Measurements from ENCODE around the gene VAT1L.

The VAT1L gene

GRCh38 chr16:77788181-77789084 lies at the start of gene VAT1L:
VAT1L (plus strand) TSS chr16:77788564; CDS start chr16:77788683, 119 bp downstream.
- DNase-seq (ENCODE audit: low read depth in 4 of 4, low spot score in 1 of 4) = no peak

DNA sequence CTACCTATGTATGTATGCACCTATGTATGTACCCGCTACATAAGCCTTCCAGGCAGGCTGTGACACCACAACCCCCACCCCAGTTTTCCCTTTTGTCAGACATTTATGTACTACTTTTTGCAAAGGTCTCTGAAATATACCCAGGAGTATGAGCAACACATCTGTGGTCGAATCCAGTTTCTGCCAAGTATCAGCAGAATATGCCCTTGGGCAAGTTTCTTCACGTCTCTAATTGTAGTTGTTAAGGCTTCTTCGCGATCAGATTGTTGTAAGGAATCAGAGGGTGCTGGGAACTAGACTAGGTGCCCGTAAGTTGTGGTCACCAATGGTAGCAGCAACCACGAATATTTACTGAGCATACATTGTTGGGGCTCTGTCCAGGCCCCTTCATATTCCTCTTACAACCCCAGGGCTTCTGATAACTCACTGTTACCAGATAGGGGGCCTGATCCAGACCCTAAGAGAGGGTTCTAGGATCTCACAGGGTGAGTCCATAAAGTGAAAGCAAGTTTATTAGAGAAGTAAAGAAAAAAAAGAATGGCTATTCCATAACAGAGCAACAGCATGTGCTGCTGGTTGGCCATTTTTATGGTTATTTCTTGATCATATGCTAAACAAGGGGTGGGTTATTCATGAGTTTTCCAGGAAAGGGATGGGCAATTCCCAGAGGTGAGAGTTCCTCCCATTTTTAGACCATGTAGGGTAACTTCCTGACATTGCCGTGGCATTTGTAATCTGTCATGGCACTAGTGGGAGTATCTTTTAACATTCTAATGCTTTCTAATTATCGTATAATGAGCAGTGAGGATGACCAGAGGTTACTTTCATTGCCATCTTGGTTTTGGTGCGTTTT lies 49.4 kb upstream of the VAT1L start:
- DNase-seq (ENCODE audit: low read depth in 4 of 4, low spot score in 1 of 4) = no peak

GRCh38 chr16:77739559-77739892 lies 48.8 kb upstream of the VAT1L start:
- no peak for DNase-seq (ENCODE audit: low read depth in 4 of 4, low spot score in 1 of 4)

DNA sequence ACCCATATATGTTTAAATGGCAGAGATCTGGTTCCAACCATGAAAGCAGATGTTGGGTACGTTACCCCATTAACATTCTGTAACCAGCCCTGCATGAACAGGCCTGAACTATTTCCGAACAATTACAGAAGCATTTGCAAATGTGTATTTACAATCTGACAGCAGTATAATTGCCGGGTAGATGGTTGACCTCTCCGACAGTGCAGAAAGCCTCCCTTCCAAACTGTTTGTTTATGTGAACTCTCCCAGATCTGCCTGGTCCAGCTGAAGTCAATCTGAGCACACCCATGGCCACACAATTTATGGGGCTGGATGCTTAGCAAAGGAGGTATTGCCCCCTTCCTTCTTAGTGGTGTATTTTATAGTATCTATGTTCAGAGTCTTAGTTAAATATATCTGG lies 44.2 kb upstream of the VAT1L start:
- DNase-seq (ENCODE audit: low read depth in 4 of 4, low spot score in 1 of 4) = no peak

DNA sequence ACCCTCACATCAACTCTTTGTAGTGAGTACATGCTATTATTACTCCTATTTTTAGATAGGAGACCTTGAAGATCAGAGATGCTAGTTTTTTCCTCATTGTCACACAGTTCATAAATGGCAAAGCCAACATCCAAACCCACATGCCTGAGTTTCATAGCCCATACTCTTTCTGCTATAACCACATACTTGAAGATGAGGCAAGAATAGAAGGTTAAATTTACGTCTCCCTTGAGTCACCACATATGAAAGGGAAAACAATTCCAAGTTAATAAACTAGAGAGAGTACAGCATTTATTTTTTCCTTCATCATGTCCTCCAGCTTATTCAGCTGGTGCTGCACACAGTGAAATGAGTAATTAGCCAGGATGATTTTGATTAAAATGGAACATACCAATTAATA lies 42.4 kb upstream of the VAT1L start:
- no peak for DNase-seq (ENCODE audit: low read depth in 4 of 4, low spot score in 1 of 4)

DNA sequence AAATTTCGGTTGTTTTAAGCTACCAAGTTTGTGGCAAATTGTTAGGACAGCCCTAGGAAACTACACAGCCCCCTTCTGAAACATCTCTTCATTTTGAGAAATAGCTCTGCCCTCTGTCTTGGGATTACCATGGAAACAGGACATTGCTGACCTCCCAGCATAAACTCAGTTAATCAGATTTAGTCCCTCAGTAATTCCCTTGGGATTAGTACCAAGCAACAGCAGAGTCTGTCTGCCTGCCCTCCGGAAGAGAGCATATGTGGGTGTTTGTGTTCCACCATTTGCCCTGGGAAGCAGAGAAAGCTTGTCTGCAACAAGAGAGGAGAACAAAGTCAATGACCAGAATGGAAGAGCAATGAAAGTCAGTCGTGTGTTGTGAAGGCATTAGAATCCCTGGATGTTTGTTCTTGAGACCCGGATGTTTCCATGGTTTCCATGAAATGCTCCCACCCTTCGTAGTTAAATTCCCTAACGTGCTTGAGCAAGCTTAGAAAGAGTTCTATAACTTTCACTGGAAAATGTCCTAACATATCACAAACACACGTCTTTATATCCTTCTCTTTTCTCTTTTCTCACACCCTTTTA lies 39.9 kb upstream of the VAT1L start:
- DNase-seq (ENCODE audit: low read depth in 4 of 4, low spot score in 1 of 4) = no peak

DNA sequence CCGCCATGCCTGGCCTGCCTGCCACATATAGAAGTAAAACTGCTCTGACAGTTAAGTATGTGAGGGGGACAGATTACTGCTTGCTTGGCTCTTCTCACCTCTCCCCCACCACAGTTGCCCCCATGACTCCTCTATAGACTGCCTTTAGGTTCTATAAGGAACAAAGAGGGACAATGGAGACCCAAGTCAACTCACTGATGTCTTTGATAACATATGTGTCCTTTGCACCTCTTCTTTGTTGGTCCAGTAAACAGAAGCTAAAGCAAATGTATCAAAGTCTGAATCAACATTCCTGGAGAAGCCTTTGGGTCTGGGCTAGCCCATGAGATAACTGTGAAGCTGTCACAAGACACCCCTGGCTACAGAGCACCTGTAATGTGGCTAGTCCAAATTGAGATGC lies 38.9 kb upstream of the VAT1L start:
- no peak for DNase-seq (ENCODE audit: low read depth in 4 of 4, low spot score in 1 of 4)

- no peak for DNase-seq (ENCODE audit: low read depth in 4 of 4, low spot score in 1 of 4)
Measured at GRCh38 chr16:77758046-77758445, 30.3 kb upstream of the VAT1L start.

GRCh38 chr16:77758508-77758907 lies 29.9 kb upstream of the VAT1L start:
- DNase-seq (ENCODE audit: low read depth in 4 of 4, low spot score in 1 of 4) = no peak

GRCh38 chr16:77759201-77759600 lies 29.2 kb upstream of the VAT1L start:
- no peak for DNase-seq (ENCODE audit: low read depth in 4 of 4, low spot score in 1 of 4)

GRCh38 chr16:77759821-77760220 lies 28.5 kb upstream of the VAT1L start:
- no peak for DNase-seq (ENCODE audit: low read depth in 4 of 4, low spot score in 1 of 4)

DNA sequence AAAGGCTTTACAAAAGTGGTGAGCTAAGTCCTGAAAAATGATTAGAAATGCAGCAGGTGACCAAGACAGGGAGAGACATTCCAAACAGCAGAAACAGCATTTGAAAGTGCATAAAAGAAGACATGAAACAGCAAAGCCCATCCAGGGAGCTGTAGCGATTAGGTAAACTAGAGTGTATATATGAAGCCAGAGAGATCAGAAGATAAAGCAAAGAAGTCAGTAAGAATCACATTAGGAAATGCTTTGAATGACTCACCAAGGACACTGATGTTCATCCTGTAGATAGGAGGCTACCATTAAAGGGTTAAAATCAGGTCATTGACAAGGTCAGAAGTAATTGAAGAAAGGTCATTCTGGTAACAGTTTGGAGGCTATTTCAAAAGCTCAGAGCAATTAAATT lies 27.6 kb upstream of the VAT1L start:
- DNase-seq (ENCODE audit: low read depth in 4 of 4, low spot score in 1 of 4) = no peak

GRCh38 chr16:77761204-77761603 lies 27.2 kb upstream of the VAT1L start:
- no peak for DNase-seq (ENCODE audit: low read depth in 4 of 4, low spot score in 1 of 4)

- DNase-seq (ENCODE audit: low read depth in 4 of 4, low spot score in 1 of 4) = no peak
Measured at GRCh38 chr16:77762262-77762661, 26.1 kb upstream of the VAT1L start.

DNA sequence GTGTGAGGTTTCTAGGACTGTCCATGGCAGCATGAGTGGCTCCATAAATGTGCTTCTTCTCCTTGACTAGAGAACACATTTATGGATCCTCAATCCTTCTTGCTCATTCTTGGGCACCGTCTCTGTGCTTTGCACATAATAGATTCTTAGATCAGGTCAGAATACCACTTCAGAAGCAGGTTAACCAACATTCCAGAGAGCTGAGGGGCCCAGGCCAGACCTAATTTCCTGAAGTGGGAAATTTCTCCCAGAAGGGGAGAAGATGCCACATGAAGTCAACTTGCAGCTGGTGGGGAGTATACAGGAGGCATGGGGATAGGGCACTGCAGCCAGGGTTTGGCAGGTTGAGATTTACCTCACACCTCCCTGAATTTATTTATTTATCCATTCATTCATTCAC lies 24.4 kb upstream of the VAT1L start:
- DNase-seq (ENCODE audit: low read depth in 4 of 4, low spot score in 1 of 4) = no peak

DNA sequence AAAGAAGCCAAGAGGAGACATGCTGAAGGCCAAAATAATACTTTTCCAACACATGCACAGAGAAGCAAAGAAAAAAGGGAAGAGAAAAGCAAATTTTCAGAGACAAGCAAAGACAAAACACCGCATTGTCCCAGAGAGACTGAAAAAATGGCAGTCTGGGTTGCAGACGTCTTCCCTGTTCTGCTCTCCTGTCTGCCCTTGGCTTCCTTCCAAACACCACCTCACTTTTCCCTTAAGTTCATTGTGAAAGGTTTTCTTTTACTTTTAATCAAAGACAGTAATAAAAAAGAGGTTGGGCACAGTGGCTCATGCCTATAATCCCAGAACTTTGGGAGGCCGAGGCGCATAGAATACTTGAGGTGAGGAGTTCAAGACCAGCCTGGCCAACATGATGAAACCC lies 21.2 kb upstream of the VAT1L start:
- DNase-seq (ENCODE audit: low read depth in 4 of 4, low spot score in 1 of 4) = no peak

DNA sequence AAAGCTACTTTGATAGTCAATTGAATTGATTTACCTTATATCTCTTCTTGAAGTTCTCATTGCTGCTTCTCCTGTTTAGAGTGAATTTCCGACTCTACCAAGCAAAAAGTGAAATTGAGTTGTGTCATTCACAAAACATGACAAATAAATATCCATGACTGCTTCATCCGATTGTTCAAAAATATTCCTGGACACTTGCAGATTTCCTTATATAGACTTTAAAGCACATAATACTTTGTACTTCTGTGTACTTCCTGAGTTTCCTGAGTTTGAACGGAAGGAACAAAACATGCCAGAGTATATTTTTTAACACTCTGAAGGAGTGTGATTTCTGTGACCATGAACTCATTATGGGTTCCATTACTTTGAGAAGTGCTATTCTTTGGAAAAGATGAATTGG lies 20.5 kb upstream of the VAT1L start:
- DNase-seq (ENCODE audit: low read depth in 4 of 4, low spot score in 1 of 4) = no peak

DNA sequence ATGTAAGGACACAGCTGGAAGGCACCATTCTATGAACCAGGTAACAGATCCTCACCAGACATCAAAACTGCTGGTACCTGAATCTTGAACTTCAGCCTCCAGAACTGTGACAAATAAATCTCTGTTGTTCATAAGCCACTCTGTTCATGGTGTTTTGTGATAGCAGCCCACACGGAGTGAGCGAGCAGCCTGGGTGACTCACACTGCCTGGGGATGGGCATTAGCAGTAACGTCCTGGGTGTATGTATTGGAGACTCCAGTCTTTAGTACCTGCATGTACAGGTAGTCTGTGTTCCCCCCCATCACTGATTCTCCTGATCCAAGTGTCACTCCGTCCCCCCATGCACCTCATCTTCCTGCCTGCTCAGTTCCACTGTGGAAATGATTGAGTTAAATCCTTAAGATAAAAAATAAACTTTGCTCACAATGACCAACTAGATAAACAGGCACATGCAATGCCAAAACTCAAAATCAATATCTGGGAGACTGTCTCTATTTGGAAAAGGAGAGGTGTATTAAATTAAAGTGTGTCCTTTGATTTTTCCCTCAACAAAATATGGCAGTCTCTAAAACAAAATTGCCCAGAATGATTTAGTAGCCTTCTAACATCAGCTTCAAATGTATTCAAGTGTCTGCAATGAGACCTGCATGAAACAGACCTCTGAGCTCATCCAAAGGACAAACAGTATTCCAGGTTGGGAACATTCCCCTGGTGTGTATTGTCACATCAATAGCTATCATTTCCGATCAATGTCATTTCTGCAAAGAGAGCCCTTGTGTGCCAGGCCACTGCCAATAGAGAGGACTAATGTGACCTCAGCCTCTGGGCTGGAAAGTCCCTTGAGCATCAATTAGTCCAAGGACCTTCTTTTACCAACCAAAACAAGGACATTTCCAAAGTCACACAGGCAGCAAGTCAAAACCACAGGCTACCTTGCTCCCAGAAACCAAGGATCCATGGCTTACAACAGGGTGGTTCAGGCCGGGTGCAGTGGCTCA lies 12.2 kb upstream of the VAT1L start:
- DNase-seq (ENCODE audit: low read depth in 4 of 4, low spot score in 1 of 4) = no peak

DNA sequence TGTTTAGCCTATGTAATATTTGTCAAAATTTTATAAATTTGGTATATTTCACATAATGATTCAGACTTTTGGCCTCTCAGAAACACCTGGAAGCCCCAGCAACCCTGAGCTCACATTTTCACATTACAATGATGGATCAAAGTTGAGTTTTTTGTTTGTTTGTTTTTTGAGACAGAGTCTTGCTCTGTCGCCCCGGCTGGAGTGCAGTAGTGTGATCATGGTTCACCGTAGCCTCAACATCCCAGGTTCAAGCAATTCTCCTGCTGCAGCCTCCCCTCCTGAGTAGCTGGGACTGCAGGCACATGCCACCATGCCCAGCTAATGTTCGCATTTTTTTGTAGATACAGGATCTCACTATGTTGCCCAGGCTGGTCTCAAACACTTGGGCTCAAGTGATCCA lies 10.6 kb upstream of the VAT1L start:
- no peak for DNase-seq (ENCODE audit: low read depth in 4 of 4, low spot score in 1 of 4)

GRCh38 chr16:77780378-77780837 lies 8.0 kb upstream of the VAT1L start:
- DNase-seq (ENCODE audit: low read depth in 4 of 4, low spot score in 1 of 4) = no peak

GRCh38 chr16:77781091-77781490 lies 7.3 kb upstream of the VAT1L start:
- DNase-seq (ENCODE audit: low read depth in 4 of 4, low spot score in 1 of 4) = no peak

Data from stimulated activated CD4-positive, alpha-beta T cell treated with anti-CD3 and anti-CD28 coated beads, Interleukin-1b, Interleukin-23, amount 100 ng/mL, for 24 hours (primary cell).